Kidney epithelial cell (primary cell): ENCODE results near the gene SIGMAR1. TPM values are rescaled to one million over a fixed set of nuclear protein-coding genes. Genes with fewer than 3 reads are reported as not detected.

Experiments
- DNase-seq: peaks from one replicate; pipeline ENCODE4 v3.0.0-alpha.2; 2010; ENCODE audit warnings: low read depth
- H3K27me3 ChIP-seq: 2 replicates; pipeline ENCODE4 v1.6.0; 2011; ENCODE audit warnings: low read length; ENCODE audit not compliant: control insufficient read depth, insufficient read depth
- H3K36me3 ChIP-seq: 2 replicates; pipeline ENCODE4 v1.5.1; 2011; ENCODE audit warnings: low read length; ENCODE audit not compliant: control insufficient read depth, insufficient read depth
- H3K4me3 ChIP-seq: 2 replicates; pipeline ENCODE4 v1.5.1; 2011; ENCODE audit warnings: low read depth, mild to moderate bottlenecking, control low read depth, low read length
- CTCF ChIP-seq: IDR thresholded peaks from 2 replicates; pipeline ENCODE4 v1.5.1; 2011; ENCODE audit warnings: mild to moderate bottlenecking, moderate library complexity, low read length, control low read depth, inconsistent platforms; ENCODE audit not compliant: insufficient read depth, poor library complexity, severe bottlenecking
- total RNA-seq: library from RNA; depleted of rRNA; stranded (reverse); fragments of >200 nt; gene quantifications from 2 replicates; pipeline ENCODE4 v1.2.3, GENCODE V29; 2015

The SIGMAR1 gene
- total RNA-seq, 1 donor from 2014 or later = 121 TPM

- no peak overlapping the region for H3K4me3 ChIP-seq
- H3K27me3 ChIP-seq = no peaks in the 10 kb centered on the region
- peak; percentile 45 for DNase-seq
- H3K36me3 ChIP-seq = no peaks in the 10 kb centered on the region
- no peak for TF ChIP-seq CTCF
Measured at GRCh38 chr9:34659592-34660253, 22.1 kb upstream of the SIGMAR1 start.

GRCh38 chr9:34658461-34658860 is 20.9 kb upstream of the SIGMAR1 start:
- DNase-seq = no peak
- Histone ChIP-seq H3K36me3 (no peaks in the 10 kb centered on the region), H3K27me3 (no peaks in the 10 kb centered on the region), H3K4me3 (no peak overlapping the region)
- TF ChIP-seq CTCF = no peak

GRCh38 chr9:34656992-34657391 is 19.4 kb upstream of the SIGMAR1 start:
- no peak for TF ChIP-seq CTCF
- H3K27me3 ChIP-seq = no peaks in the 10 kb centered on the region
- DNase-seq = no peak

GRCh38 chr9:34655394-34655793 is 17.8 kb upstream of the SIGMAR1 start:
- Histone ChIP-seq H3K36me3 (no peaks in the 10 kb centered on the region), H3K4me3 (no peak overlapping the region), H3K27me3 (no peaks in the 10 kb centered on the region)
- no peak for TF ChIP-seq CTCF
- DNase-seq = no peak

More at GRCh38 chr9:34656992-34657391, 19.4 kb upstream of the SIGMAR1 start:
- H3K4me3 ChIP-seq = no peak overlapping the region
- H3K36me3 ChIP-seq = no peaks in the 10 kb centered on the region

- no peaks in the 10 kb centered on the region for H3K27me3 ChIP-seq
- DNase-seq = no peak
- no peak for TF ChIP-seq CTCF
- no peaks in the 10 kb centered on the region for H3K36me3 ChIP-seq
- H3K4me3 ChIP-seq = no peak overlapping the region
Measured at GRCh38 chr9:34654323-34655051, 16.9 kb upstream of the SIGMAR1 start.
